AG08395 (cell line): Measurements from ENCODE around the gene IQCH.
"Not testable (repeated sequence)": the region's sequence is repeated elsewhere in the genome, so short reads cannot be mapped to it uniquely, and the experiment has no call there.

ENCODE experiments used
- DNase-seq: peaks from one replicate; pipeline ENCODE4 v3.0.0; 2012; ENCODE audit warnings: mixed read lengths, low spot score

IQCH gene

DNA sequence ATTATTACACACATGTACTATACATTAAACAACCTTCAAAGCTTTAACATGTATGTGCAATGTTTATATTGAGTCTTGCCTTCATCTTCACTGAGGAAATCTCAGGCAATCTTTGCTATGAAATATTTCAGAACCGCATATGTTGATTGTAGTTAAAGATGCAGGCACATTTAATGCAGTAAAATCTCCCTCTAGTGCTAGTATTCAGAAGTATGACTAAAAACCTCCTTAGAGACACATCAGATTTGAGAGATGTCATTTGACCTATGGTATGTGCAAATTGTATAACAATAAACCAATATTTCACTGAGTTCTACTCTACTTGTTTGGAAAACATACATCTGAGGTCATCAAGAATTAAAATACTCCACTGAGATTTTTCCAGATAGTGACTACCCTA lies 142.6 kb downstream of the IQCH start:
- DNase-seq: no peak

DNA sequence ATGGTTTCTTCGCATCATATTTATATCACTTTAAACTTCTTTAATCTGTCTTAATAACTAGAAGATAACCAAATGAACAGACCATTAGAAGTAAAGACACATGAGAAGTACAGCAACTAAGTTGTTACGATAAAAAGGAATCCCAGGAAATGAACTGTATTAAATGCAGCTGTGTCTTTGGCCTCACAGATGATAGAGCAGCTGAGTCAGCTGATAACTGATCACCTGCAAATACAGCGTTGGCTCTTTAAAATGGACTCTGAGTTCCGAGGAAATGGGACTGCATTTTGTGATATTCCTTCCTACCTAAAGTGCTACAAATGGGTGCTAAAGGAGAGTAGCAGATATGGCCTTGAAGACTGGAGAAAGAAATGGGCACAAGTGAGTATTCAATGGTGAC lies 145.3 kb downstream of the IQCH start:
- no peak for DNase-seq

DNA sequence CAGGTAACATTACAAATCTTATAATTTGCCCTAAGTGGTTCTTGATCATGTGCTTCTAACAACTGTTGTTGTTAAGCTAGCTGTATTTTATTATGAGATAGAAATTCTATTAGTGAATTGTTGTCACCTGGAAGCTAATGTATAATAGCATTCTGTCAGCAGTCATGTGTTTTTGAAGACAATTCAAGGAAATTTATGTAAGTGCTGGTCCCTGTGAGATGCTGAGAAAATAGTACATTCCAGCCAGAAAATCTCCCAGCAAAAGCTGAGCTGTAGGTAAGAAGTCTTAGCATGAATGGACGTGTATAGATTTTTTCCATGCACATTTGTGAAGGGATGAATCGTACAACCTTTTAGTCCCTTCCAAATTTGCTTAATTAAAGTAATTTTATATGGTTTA lies 146.3 kb downstream of the IQCH start:
- DNase-seq: no peak

DNA sequence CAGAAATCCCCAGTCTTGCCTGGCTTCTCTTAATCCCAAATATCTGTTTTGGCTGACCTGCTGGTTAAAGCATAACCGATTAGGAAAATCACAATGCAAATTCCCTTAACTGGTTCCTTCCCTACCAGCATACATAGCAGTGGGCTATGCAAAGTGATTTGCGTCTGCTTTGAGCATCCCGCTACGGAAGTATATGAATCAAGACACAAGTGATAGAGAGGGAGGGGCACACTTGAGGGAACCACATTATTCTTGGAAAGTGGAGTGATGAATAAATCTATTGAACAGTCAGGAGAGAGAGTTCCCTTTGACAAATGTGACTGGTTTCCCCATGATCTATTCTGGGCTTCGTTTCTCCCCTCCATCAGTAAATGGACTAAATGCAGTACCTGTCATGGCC lies 146.8 kb downstream of the IQCH start:
- DNase-seq: no peak

DNA sequence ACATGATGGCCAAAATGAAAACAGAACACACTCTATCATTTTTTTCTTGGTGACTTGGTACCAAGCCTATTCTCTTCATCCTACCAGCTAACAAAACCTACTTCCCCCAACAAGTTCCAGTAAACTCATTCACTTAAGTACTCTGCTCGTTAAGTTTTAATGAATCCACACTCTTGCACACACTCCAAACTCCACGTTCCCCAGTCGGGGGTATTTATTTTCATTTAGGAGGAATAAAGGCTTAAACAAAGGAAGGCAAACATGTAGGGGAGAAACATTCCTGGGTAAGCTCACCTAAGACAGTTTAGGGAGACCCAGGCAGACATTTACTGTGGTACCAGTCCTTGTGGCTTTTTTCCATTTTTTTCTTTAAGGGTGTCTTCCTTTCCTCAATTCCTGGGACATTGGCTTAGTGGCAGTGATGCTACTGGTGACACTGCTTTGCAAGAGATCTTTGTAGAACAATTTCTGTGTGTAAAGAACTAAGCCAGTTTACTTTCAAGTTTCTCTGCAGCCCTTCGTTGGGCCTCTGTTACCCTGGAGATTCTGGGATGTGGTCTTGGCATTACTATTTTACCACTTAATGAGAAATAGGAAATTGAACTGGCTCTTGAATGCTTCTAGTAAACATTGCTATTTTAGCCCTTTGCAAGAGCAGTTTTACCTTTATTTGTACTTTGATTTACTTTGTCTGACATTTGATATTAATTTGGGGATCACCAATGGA lies 149.0 kb downstream of the IQCH start:
- no peak for DNase-seq

DNA sequence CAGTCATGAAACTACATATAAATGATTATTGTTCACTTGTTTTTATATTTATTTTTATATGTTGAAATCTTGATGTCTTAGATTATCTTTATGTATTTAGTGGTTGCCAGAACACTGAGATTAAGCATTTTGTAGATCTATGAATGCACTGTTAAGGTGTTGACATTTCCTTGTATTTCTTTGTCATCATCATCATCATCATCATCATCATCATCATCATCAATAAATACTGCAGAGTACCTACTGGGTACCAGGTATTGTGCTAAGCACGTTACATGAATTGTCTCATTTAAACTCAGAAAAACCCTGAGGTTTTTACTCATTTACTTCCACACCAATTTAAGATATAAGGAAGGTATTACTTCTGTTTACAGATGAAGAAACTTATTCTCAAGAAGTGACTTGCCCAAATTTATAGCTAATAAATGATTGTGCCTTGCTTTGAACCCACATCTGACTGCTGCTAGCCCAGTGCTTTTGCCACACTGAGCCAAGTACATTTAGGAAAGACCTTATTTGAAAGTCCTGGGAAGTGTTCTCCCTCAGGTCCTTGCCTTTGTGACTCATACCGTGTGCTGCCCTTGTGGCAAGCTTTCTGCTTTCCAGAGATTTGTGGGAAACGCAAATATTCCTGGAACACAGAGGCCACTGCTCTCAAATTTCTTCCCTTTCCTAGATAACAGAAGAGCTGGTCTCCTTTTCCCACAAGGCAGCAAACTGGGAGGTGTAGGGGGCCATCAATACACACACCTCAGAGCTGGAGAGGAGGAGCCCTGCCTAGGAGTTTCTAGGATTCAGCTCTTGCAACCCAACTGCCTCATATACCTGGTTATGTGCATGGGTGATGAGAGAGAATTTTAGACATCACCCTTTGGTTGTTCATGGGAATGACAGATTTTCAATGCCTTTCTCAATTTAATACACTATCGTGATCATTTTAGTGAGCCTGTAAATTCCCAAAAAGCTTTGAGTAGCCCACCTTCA lies 150.9 kb downstream of the IQCH start:
- DNase-seq: peak; percentile 47

GRCh38 chr15:67406257-67406861 lies 151.8 kb downstream of the IQCH start:
- no peak for DNase-seq

- no peak for DNase-seq
These were observed 153.2 kb downstream of the IQCH start for GRCh38 chr15:67407786-67408185.

DNA sequence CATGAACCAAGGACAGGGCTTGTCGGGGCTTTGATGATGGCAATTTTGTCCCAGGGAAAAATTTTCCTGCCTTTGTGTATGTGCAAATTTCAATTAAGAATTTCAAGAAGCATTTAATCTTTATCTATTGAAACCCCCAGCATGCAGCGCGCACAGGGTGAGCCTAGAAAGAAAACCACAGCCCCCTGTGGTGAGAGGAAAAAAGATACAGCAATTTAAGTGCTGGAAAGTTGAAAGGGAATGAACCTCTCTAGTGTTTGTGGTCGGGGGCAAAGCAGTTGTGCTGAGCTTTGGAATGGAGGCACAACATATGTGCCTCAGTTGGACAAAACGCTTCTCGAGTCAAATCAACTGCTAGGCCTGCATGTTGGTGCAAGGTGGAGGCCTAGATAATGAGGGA lies 154.6 kb downstream of the IQCH start:
- no peak for DNase-seq

DNA sequence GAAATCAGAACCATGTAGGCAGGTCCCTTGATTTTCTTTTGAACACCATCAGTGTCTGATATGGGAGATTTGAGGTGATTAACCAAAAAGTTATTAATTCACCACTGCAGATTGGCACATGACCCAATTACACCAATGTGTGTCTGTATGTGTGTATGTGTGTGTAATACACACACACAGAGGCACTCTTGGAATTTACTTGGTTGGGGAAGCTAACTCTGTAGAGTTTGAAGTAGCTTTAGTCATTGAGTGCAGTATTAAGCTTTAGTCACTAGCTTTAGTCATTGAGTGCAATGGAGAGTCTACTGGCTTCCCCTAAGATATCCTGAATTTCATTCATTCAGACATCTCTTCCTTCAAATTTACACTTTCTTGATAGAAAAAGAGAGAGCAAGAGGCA lies 156.9 kb downstream of the IQCH start:
- DNase-seq: no peak

DNA sequence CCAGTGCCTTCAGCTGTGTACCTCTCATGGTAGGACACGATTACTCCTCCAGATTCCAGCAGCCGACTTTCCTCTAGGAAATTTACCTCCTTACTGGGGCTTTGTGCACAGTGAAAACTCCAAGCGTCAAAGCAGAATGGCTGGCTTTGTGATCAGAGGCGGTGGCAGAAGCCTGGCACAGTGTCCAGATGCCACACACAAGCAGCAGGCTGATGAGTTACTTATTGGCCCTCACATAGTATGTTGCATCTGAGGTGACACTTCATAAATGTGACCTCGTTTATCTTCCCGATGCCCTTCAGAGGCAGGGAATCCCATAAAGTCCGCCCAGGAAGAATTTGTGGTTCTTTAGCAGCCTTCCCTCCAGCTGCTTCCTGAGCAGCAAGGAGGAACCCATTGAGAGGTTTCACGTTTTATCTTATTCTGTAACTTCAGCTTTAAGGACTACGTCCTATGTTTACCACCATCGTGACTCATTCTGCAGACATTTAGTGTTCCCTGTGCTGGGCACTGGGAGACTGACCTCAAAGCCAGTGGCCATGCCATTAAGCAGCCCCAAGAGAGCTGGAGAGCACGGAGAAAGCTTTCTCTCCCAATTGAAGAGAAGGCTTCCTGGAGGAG lies 159.3 kb downstream of the IQCH start:
- DNase-seq: peak; percentile 31

DNA sequence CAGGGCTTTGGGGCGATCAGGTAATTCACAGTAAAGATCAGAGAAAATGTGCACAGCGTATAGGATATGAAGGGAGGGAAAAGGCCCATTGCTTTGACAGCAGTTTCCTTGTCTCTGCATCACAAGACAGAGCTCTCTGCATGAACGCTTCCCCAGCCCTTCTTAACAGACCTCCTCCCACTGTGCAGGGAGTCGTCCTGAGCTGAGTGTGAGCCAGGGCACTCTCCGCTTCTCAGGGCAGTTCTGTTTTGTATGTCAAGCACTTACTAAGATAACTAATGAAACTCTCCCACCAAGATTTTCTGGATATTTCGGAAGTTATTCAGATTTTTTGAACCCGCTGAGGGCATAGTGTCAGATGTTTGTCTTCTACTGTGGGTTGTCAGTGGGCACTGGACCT lies 160.6 kb downstream of the IQCH start:
- no peak for DNase-seq

DNA sequence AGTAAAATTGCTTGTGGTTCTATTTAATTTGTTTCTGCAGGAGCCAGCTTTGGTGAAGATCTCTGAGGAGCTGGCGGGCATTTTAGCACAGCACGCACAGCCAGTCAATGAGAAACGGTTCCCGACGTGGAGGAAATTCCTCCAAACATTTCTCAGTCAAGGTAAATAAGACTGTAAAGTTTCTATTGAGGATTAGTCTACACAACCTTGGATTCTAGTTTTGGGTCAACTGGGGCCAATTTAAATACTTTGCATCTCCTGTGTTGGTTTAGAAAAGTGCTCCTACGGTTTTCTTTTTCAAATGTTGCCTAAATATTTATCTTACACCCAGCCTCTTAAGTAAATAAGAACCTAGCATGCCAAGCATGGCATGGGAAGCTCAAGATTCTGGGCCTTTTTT lies 162.3 kb downstream of the IQCH start:
- no peak for DNase-seq

DNA sequence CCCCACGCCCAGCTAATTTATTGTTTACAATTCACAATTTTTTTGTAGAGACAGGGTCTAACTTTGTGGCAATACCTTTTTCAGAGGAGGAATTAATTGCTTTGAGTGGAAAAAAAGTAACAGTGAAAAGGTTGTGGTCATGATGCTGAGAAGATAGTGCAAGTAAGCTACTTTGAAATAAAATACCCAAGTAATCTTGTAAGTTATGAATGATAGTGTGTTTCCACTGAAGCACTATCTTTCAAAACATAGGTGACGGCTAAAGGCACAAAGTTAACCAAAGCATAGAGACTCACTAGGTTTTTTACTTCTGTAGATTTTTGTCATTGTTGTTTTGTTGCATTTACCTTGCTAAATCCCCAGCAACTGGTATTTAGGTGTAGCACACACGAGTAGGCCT lies 165.1 kb downstream of the IQCH start:
- DNase-seq: no peak

- no peak for DNase-seq
These were observed 165.6 kb downstream of the IQCH start for GRCh38 chr15:67420137-67420536.

- no peak for DNase-seq
These were observed 166.5 kb downstream of the IQCH start for GRCh38 chr15:67421105-67421504.

GRCh38 chr15:67422296-67422695 lies 167.7 kb downstream of the IQCH start:
- DNase-seq: no peak

DNA sequence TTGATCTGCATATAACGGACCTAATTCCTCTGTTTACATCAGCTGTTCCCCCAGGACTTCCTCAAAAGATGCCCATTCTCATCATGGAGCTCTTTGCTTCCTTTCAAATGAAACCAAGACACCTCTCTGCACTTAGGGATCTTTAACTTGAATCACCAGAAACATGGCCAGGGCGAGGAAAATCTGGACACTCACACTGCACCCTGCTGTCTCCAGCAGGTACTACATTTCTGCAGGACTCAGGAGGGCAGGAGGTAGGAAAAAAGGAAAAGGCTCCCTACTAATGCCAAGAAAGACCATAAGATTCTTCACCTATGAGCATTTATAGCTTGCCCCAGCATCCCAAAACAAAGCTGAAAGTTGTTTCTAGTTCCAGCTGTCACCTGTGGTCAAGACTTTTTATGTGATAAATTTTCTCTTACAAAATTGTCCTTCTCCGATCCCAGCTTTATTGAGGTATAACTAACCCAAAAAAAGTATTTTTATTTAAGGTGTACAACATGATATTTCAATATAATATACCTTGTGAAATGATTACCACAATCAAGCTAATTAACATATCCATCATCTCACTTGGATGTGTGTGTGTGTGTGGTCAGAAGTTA lies 179.0 kb downstream of the IQCH start:
- peak; percentile 80 for DNase-seq

GRCh38 chr15:67436351-67437250 lies 182.0 kb downstream of the IQCH start:
- DNase-seq: not testable (repeated sequence)

GRCh38 chr15:67444100-67444499 lies 189.5 kb downstream of the IQCH start:
- peak; percentile 22 for DNase-seq

DNA sequence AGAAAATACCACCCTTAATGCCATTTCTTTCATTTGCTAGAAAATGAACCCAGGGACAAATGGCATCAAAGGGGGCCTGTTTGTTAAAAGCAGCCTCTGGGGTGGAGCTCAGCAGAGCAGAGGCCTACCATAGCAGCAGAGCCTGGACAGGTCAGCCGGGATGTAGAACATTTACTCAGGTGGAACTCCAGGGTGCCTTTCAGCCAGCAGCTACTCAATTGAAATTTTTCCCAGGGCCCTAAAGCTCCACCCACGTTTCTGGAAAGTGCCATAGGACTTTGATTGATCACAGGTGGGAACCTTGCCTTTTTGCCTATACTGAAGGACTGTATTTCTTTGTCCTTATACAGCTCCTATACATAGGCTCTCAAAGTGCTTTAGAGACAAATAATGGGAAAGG lies 191.9 kb downstream of the IQCH start:
- DNase-seq: no peak
